Suprapubic skin (tissue), 3 donors: ENCODE results near the gene ZNF777.

ENCODE experiments used
- EP300 ChIP-seq: sonication (generic); formaldehyde crosslinking; IDR thresholded peaks from one replicate; pipeline ENCODE4 v1.6.1; 2017; ENCODE audit warnings: antibody characterized with exemption
- POLR2A ChIP-seq, 2 donors: fragments of 450-650 bp; IDR thresholded peaks; one replicate each; pipeline ENCODE4 v1.6.1; 2017; ENCODE audit warnings: antibody characterized with exemption in 2 of 2, mild to moderate bottlenecking in 2 of 2, moderate library complexity in 2 of 2
- TF ChIP-seq, protein P1 (sequence below), 2 donors: fragments of 200-600 bp in 1 of 2; fragments of 450-650 bp in 1 of 2; sonication (generic) in 1 of 2; IDR thresholded peaks; one replicate each; pipeline ENCODE4 v1.5.1; 2016 to 2019; ENCODE audit warnings: antibody characterized with exemption in 2 of 2, mild to moderate bottlenecking in 1 of 2, moderate library complexity in 1 of 2

DNA sequence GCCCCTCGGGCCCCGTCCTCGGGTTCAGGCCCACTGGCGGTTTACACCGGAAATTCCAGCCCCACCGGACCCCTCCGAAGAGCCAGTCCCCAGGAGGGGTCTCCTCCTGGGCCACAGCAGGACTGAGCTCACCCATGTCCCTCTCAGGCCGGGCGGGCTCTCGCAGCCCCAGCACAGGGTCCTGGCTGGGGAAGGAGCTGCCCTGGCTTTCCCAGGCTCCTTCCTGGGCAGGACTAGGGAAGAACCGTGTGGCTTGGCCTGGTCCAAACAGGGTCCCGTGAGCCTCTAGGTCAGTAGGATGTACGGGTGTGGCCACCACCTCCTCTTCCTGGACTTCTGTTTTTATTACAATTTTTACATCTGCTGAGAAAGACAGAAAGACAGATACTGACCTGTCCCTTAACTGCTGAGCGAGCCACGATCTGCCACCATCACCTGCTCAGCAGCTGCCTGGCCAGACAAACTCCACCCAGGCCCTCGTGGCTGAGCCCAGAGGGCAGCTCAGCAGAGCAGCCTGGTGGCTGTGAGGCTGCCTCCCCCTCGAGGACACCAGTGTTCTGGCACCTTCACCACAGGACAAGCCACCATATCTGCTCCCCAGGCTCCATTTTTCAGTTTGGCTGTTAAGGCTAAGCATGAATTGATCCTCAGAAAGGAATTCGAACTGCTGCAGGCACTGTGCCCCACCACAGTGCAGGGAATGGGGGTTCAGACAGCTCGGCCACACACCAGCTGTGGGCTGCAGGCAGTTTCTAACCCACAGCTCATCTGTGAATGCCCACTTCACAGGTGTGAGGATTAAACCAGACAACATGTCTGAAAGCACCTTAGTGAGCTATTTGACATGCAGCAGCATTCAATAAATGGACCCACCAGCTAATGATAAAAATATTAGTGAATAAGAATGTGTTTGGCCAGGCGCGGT, 14.5 kb upstream of the ZNF777 start:
- TF ChIP-seq EP300 (no peak), POLR2A (IDR thresholded peaks at IDR 0.05) (no peak)
- TF ChIP-seq, protein P1, sequence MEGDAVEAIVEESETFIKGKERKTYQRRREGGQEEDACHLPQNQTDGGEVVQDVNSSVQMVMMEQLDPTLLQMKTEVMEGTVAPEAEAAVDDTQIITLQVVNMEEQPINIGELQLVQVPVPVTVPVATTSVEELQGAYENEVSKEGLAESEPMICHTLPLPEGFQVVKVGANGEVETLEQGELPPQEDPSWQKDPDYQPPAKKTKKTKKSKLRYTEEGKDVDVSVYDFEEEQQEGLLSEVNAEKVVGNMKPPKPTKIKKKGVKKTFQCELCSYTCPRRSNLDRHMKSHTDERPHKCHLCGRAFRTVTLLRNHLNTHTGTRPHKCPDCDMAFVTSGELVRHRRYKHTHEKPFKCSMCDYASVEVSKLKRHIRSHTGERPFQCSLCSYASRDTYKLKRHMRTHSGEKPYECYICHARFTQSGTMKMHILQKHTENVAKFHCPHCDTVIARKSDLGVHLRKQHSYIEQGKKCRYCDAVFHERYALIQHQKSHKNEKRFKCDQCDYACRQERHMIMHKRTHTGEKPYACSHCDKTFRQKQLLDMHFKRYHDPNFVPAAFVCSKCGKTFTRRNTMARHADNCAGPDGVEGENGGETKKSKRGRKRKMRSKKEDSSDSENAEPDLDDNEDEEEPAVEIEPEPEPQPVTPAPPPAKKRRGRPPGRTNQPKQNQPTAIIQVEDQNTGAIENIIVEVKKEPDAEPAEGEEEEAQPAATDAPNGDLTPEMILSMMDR (IDR thresholded peaks at IDR 0.05): no peak
